IPS-15b (cell line): ENCODE measurements around the gene RPH3AL.

Experiments
- H3K27me3 ChIP-seq: one replicate; pipeline ENCODE4 v1.6.1; 2013; ENCODE audit warnings: low read length; ENCODE audit not compliant: control insufficient read depth, insufficient read depth
- H3K36me3 ChIP-seq: one replicate; pipeline ENCODE4 v1.6.1; 2013; ENCODE audit warnings: low read length; ENCODE audit not compliant: control insufficient read depth, insufficient read depth
- H3K4me1 ChIP-seq: one replicate; pipeline ENCODE4 v1.6.1; 2013; ENCODE audit warnings: mild to moderate bottlenecking, low read length; ENCODE audit not compliant: control insufficient read depth, insufficient read depth
- H3K4me3 ChIP-seq: one replicate; pipeline ENCODE4 v1.5.1; 2013; ENCODE audit warnings: low read depth, low read length
- H3K9ac ChIP-seq: one replicate; pipeline ENCODE4 v1.6.1; 2013; ENCODE audit warnings: low read depth, mild to moderate bottlenecking, low read length
- H3K9me3 ChIP-seq: one replicate; pipeline ENCODE4 v1.6.1; 2013; ENCODE audit warnings: mild to moderate bottlenecking, low read length; ENCODE audit not compliant: control insufficient read depth, insufficient read depth

The RPH3AL gene

GRCh38 chr17:337022-337420, 15.6 kb downstream of the RPH3AL start:
- no peaks in the 10 kb centered on the region for H3K36me3 ChIP-seq
- no peaks in the 10 kb centered on the region for H3K9me3 ChIP-seq
- no peak overlapping the region for H3K4me3 ChIP-seq
- no peaks in the 10 kb centered on the region for H3K27me3 ChIP-seq
- H3K9ac ChIP-seq: no peak overlapping the region
- H3K4me1 ChIP-seq: no peaks in the 10 kb centered on the region

DNA sequence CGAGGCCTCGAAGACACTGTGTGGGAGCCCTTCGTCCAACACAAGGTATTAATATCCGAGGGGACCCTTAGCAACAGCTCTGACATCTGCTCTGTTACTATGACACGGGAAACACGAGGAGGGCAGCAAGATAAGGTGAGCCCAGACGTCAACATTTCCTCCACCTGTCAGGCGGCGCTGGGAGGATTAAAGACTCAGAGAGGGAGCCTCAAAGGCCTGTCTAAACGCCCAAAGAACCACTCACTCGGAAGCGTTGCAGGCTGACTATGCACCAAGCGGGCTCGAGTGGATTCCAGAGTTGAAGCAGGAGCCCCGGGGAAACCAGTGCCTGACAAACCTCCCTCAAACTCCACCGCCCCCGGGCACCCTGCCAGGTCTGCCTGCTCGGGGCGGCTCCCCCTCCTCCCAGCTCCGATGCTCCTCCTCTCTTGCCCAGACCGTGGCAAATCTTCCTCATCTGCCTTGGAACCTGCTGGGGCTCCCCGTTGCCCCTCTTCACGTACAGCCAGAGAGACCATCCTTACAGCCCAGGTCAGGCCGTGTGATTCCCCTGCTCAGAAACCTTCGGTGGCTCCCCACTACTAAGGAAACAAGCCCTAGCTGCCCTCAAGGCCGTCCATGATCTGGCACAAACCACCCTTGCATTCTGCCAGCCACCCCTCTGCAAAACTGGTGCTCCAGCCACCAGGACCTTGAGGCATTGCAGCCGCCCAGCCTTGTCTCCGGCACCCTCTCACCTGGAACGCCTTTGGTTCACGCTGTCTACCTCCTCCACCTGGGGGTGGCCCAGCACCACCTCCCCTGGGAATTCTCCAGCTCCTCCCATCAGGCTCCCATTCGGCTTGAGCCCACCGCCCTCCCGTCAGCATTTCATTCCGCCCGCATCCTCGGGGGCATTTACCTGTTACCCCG, 16.2 kb downstream of the RPH3AL start:
- Histone ChIP-seq H3K9me3 (no peaks in the 10 kb centered on the region), H3K36me3 (no peaks in the 10 kb centered on the region), H3K4me3 (no peak overlapping the region), H3K9ac (no peak overlapping the region), H3K4me1 (no peaks in the 10 kb centered on the region), H3K27me3 (no peaks in the 10 kb centered on the region)

DNA sequence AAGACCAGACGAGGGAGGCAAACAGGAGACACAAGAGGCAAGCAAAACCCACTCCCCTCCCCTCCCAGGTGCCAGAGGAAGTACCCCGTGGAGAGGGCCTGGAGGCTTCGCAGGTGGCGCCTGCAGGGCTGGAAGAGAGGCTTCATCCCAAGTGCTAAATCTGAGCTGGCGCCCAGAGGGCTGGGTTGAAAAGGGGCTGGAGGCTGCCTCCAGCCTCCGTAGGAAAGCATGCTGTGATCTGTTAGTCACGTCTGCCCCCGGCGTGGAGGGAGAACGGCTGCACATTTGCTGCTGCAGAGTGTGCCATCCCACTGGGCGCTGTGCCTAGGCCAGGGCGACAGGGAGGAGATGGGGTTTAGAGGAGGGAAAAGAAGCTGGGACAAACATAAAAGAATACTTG, 16.9 kb downstream of the RPH3AL start:
- no peaks in the 10 kb centered on the region for H3K9me3 ChIP-seq
- H3K27me3 ChIP-seq: no peaks in the 10 kb centered on the region
- no peaks in the 10 kb centered on the region for H3K4me1 ChIP-seq
- H3K4me3 ChIP-seq: no peak overlapping the region
- no peak overlapping the region for H3K9ac ChIP-seq
- H3K36me3 ChIP-seq: no peaks in the 10 kb centered on the region

DNA sequence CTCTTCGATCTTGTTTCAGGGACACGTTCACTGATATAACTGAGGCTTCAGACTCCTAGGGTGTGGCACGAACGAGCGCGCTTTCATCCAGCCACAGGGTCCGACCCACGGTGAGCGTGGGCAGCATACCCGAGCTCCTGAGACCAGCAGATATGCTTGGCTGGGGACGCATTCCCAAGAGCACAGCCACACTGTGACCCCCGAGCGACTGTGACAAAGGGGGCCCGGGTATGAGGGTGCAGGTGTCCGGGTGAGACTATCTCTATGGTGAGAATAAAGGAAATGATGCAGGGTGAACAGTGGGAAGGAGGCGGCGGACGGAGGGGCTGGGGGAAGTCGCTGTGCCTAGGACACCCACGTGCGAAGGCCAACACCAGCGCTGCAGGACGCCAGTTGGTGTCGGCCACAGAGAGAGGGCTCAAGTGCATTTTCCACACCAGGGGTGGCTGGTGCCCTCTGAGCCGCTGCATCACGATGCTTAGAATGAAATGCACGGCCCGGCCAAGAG, 17.6 kb downstream of the RPH3AL start:
- no peaks in the 10 kb centered on the region for H3K4me1 ChIP-seq
- no peak overlapping the region for H3K9ac ChIP-seq
- H3K27me3 ChIP-seq: no peaks in the 10 kb centered on the region
- H3K36me3 ChIP-seq: no peaks in the 10 kb centered on the region
- no peak overlapping the region for H3K4me3 ChIP-seq
- H3K9me3 ChIP-seq: no peaks in the 10 kb centered on the region

DNA sequence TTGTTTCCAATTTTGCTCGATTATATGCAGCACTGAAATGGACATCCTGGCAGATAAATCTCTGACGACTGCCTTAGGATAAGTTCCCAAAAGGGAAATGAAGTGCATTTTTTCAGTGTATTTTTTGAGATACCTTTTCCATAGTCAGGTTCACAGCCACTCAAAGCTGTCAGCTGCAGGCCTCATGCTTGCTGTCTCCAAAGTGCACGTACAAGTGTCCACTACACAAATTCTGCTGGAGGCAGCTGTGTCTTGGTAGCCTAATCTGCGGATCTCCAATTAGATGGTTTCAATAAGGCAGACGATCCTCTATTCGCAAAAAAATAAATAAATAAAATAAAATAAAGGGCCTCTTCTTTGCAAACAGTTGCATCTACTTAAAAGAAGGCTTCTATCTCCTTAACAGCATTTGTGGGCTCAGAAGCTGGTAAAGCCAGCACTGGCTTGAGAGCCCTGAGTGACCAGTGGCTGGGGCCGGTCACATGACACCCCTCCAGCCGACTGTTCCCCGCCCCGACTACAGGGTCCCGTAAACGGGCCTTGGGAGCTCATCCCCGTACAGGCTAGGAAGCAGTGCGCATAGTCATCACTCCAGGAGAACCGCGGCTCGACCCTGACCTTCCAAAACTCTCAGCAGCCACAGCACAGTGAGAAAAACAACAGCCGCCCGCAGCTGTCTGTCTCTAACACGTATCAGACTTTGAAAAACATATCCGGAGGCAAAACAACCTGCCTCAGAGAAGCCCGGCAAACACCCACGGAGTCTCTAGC, 18.8 kb downstream of the RPH3AL start:
- Histone ChIP-seq H3K9ac (no peak overlapping the region), H3K9me3 (no peaks in the 10 kb centered on the region), H3K27me3 (no peaks in the 10 kb centered on the region), H3K4me3 (no peak overlapping the region), H3K4me1 (no peaks in the 10 kb centered on the region), H3K36me3 (no peaks in the 10 kb centered on the region)

- Histone ChIP-seq H3K27me3 (no peaks in the 10 kb centered on the region), H3K4me1 (no peaks in the 10 kb centered on the region), H3K4me3 (no peak overlapping the region), H3K9me3 (no peaks in the 10 kb centered on the region), H3K36me3 (no peaks in the 10 kb centered on the region), H3K9ac (no peak overlapping the region)
These were observed 19.9 kb downstream of the RPH3AL start for GRCh38 chr17:332558-333322.

DNA sequence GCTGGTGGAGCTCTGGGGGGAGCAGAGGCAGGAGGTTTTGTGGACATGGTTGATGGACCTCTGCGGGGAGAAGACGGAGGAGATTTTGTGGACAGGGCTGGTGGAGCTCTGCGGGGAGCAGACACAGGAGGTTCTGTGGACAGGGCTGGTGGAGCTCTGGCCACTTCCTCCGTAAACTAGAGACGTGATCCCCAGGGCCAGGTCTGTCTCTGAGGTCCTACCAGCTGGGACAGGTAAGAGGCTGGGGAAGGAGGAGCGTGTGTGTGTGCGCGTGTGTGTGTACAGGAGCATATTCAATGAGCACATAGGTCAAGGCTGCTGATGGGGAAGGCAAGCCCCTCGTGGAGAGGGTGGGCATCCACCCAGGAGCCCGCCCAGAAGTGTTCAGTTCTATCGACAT, 20.6 kb downstream of the RPH3AL start:
- no peak overlapping the region for H3K9ac ChIP-seq
- no peaks in the 10 kb centered on the region for H3K27me3 ChIP-seq
- H3K4me3 ChIP-seq: no peak overlapping the region
- no peaks in the 10 kb centered on the region for H3K36me3 ChIP-seq
- H3K9me3 ChIP-seq: no peaks in the 10 kb centered on the region
- no peaks in the 10 kb centered on the region for H3K4me1 ChIP-seq

DNA sequence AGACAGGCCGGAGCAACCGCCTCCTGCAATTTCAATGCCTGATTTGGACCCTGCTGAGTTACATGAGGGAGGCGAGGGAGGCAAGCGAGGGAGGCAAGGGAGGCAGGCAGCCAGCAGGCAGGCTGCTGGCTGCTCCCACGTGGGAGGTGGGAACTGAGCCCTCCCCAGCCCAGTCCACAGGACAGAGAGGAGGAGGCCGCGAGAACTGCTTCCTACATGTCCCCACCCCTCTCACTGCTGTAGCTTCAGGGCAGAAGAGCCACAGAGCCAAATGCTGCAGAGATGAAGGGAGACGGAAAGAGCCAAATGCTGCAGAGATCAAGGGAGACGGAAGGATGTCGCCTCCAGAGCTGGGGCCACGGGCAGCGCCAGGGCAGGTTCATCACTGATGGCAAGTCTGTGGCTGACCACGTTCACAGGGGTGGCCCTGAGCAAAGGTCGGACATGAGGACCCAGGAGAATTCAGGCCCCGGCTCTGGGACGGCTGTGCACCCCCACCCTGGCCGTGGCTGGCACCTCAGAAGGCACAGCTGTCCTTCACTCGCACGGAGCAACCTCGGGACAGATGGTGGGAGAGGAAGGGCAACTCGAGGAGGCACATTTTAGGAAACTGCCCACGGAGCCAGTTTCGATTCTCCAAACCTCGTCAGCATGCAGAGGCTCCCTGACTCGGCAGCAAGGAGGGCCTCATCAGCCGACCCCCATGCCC, 21.5 kb downstream of the RPH3AL start:
- Histone ChIP-seq H3K4me3 (no peak overlapping the region), H3K36me3 (no peaks in the 10 kb centered on the region), H3K9ac (no peak overlapping the region), H3K9me3 (no peaks in the 10 kb centered on the region), H3K27me3 (no peaks in the 10 kb centered on the region), H3K4me1 (no peaks in the 10 kb centered on the region)

GRCh38 chr17:329784-330420, 22.7 kb downstream of the RPH3AL start:
- H3K27me3 ChIP-seq: no peaks in the 10 kb centered on the region
- no peak overlapping the region for H3K9ac ChIP-seq
- no peaks in the 10 kb centered on the region for H3K9me3 ChIP-seq
- H3K4me1 ChIP-seq: no peaks in the 10 kb centered on the region
- no peak overlapping the region for H3K4me3 ChIP-seq
- H3K36me3 ChIP-seq: no peaks in the 10 kb centered on the region

DNA sequence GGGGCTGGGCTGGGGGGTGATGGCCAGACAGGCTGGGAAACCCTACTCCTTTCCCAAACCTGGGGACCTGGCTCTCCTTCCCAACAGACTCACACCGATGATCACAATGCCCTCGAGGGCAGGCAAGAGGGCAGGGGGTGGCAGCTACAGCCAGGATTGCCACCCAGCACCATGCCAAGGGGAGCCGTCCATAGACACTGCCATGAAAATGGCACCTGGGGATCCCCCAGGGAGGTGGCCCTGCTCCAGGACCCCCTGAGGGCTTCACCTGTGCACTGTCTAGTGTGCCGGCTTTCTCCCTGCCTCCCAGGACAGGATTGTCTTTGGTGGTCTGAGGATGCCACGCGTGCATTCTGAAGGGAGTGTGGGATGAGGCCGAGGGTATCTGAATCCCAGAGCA, 24.6 kb downstream of the RPH3AL start:
- no peaks in the 10 kb centered on the region for H3K9me3 ChIP-seq
- no peak overlapping the region for H3K9ac ChIP-seq
- no peaks in the 10 kb centered on the region for H3K36me3 ChIP-seq
- no peaks in the 10 kb centered on the region for H3K27me3 ChIP-seq
- H3K4me1 ChIP-seq: no peaks in the 10 kb centered on the region
- no peak overlapping the region for H3K4me3 ChIP-seq

DNA sequence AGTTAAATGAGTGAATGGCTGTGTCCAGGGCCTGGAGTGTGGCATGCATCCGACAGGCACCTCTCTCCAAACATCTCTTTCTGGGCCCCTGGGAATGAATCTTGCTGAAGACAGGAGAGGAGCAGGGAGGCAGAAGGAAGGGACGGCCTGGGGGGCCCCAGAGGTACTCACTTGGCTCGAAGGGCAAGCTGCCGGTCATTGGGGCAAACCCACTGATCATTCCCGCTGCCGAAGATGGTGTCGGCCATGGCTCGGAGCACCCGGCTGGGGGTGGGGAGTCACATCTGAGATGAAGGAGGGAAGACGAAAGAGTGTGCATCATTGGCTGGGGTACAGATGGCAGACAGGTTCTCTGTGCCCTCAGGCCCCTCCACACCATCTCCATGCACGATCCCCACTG, 25.3 kb downstream of the RPH3AL start:
- no peaks in the 10 kb centered on the region for H3K4me1 ChIP-seq
- no peaks in the 10 kb centered on the region for H3K9me3 ChIP-seq
- no peak overlapping the region for H3K9ac ChIP-seq
- no peaks in the 10 kb centered on the region for H3K27me3 ChIP-seq
- H3K36me3 ChIP-seq: no peaks in the 10 kb centered on the region
- no peak overlapping the region for H3K4me3 ChIP-seq
